HepG2 (cell line): ENCODE results near the gene PHEX. TPM values are rescaled to one million over a fixed set of nuclear protein-coding genes. Genes with fewer than 3 reads are reported as not detected.

ENCODE experiments used
- ATAC-seq: fragments of 200-7000 bp; cut with Tn5 transposase; 3 replicates; pipeline ENCODE4 v1.9.1; 2020; ENCODE audit warnings: mild to moderate bottlenecking, moderate library complexity
- BruUV-seq: library from RNA; stranded (reverse); fragments of 400-500 nt; replicated peaks from 2 replicates; lab custom pipeline; 2021; lab: Mats Ljungman, UMichigan
- CTCF ChIA-PET: fragments of 300-600 bp; formaldehyde crosslinking; extraction: SDS; loops from one replicate; lab custom pipeline; 2021; ENCODE audit warnings: low total read pairs, inconsistent platforms, low intra/inter-chr PET ratio; lab: Yijun Ruan, JAX
- POLR2A ChIA-PET: fragments of 350-600 bp; sonication (Branson Sonifier 250); formaldehyde crosslinking; loops from one replicate; lab custom pipeline; 2020; ENCODE audit warnings: antibody characterized with exemption, inconsistent platforms; lab: Yijun Ruan, JAX
- DNase-seq: peaks from one replicate; pipeline ENCODE4 v3.0.0-alpha.2; 2015; ENCODE audit warnings: low spot score
- FAIRE-seq: peaks from 3 replicates; lab custom pipeline; 2011; peaks lifted over from hg19 to GRCh38; lab: Jason Lieb, UNC
- H2AFZ ChIP-seq: one replicate; pipeline ENCODE4 v1.6.1; 2011; ENCODE audit warnings: low read length, inconsistent platforms
- H3K27ac ChIP-seq: fragments of 300-600 bp; 3 replicates; pipeline ENCODE4 v1.8.0; 2011; ENCODE audit warnings: mixed run types, mild to moderate bottlenecking, mixed read lengths, low read length, inconsistent platforms; ENCODE audit not compliant: insufficient read depth; ENCODE audit errors: extremely low read length
- H3K27me3 ChIP-seq, 2 experiments: fragments of 200-600 bp in 1 of 2; 2 replicates in 1 of 2; 3 replicates in 1 of 2; pipeline versions ENCODE4 v1.6.0 to v1.8.0; 2011; ENCODE audit warnings: low read length in 2 of 2, mild to moderate bottlenecking in 2 of 2, moderate library complexity in 2 of 2, inconsistent platforms in 1 of 2; ENCODE audit not compliant: insufficient read depth in 2 of 2, control insufficient read depth in 1 of 2
- H3K36me3 ChIP-seq, 2 experiments: fragments of 200-600 bp in 1 of 2; replicated peaks in 1 of 2; 2 replicates in 1 of 2; 3 replicates in 1 of 2; pipeline versions ENCODE4 v1.5.1 to v1.8.0; 2011; ENCODE audit warnings: low read length in 2 of 2, inconsistent platforms in 1 of 2; ENCODE audit not compliant: insufficient read depth in 2 of 2, control insufficient read depth in 1 of 2
- H3K4me1 ChIP-seq: 2 replicates; pipeline ENCODE4 v1.5.1; 2012; ENCODE audit warnings: low read length, inconsistent platforms; ENCODE audit not compliant: insufficient read depth
- H3K4me2 ChIP-seq: 2 replicates; pipeline ENCODE4 v1.6.0; 2011; ENCODE audit warnings: low read depth, low read length, inconsistent platforms
- H3K4me3 ChIP-seq, 3 experiments: fragments of 200-600 bp in 1 of 3; sonication (generic), shearing (Covaris generic) in 1 of 3; replicated peaks in 1 of 3; 2 replicates each; pipeline ENCODE4 v1.5.1; 2011 to 2016; ENCODE audit warnings: low read length in 3 of 3, inconsistent platforms in 2 of 3, low read depth in 2 of 3, mild to moderate bottlenecking in 2 of 3, control low read depth in 1 of 3, mixed read lengths in 1 of 3; ENCODE audit not compliant: insufficient read depth in 1 of 3
- H3K79me2 ChIP-seq: one replicate; pipeline ENCODE4 v1.6.1; 2011; ENCODE audit warnings: low read length, inconsistent platforms; ENCODE audit not compliant: insufficient read depth
- H3K9ac ChIP-seq: 2 replicates; pipeline ENCODE4 v1.6.0; 2011; ENCODE audit warnings: mild to moderate bottlenecking, low read depth, low read length, inconsistent platforms; ENCODE audit not compliant: insufficient read depth
- H3K9me3 ChIP-seq: 2 replicates; pipeline ENCODE4 v1.5.1; 2012; ENCODE audit warnings: mild to moderate bottlenecking, low read length
- H4K20me1 ChIP-seq: 2 replicates; pipeline ENCODE4 v1.6.0; 2011; ENCODE audit warnings: inconsistent platforms, mild to moderate bottlenecking, low read length, moderate library complexity; ENCODE audit not compliant: insufficient read depth
- HNRNPUL1 ChIP-seq: fragments of 200-400 bp; formaldehyde crosslinking; IDR thresholded peaks from 2 replicates; pipeline ENCODE4 v1.6.1; 2017; ENCODE audit warnings: low read depth, mild to moderate bottlenecking, low read length, moderate library complexity
- MEIS2 ChIP-seq: sonication (generic); formaldehyde crosslinking; IDR thresholded peaks from 2 replicates; pipeline ENCODE4 v1.9.0; 2021; ENCODE audit warnings: mild to moderate bottlenecking, missing genetic modification reagents
- NR2C2 ChIP-seq: sonication (generic); formaldehyde crosslinking; IDR thresholded peaks from 2 replicates; pipeline ENCODE4 v1.4.0; 2020; ENCODE audit warnings: missing genetic modification reagents, mild to moderate bottlenecking, moderate library complexity, borderline replicate concordance
- RXRB ChIP-seq: IDR thresholded peaks from 2 replicates; pipeline ENCODE4 v1.6.1; 2016; ENCODE audit warnings: borderline replicate concordance, missing genetic modification reagents, missing compliant biosample characterization
- ZIK1 ChIP-seq: sonication (generic); formaldehyde crosslinking; IDR thresholded peaks from 2 replicates; pipeline ENCODE4 v1.5.0; 2020; ENCODE audit warnings: mild to moderate bottlenecking, low read depth, missing genetic modification reagents, borderline replicate concordance
- ZNF543 ChIP-seq: sonication (generic); formaldehyde crosslinking; IDR thresholded peaks from 2 replicates; pipeline ENCODE4 v1.4.0; 2020; ENCODE audit warnings: mild to moderate bottlenecking, missing genetic modification reagents
- WGBS: methylation state at CpG from one replicate; pipeline ENCODE4 v1.1.6; 2017; ENCODE audit warnings: low lambda C conversion rate; 5-methylcytosine and 5-hydroxymethylcytosine counted together
- in situ Hi-C: cut with HindIII; loops from 2 replicates; pipeline ENCODE4 v1.10.0; 2017; ENCODE audit warnings: low pct_unique_long_range_greater_than_20kb; ENCODE audit not compliant: extremely low pct_ligation_motif_present
- intact Hi-C: fragments of 100-400 bp; cut with micrococcal nuclease; formaldehyde crosslinking; loops from one replicate; pipeline ENCODE4 v1.10.0; 2022; ENCODE audit not compliant: unreplicated experiment
- polyA plus RNA-seq, 8 experiments: library from polyadenylated mRNA; depleted of rRNA in 3 of 8; stranded (reverse) in 7 of 8; unstranded in 1 of 8; fragments of >200 nt; fragmentation: Illumina TruSeq in 4 of 8; extraction: Trizol in 4 of 8; gene quantifications; 2 replicates each; pipeline versions ENCODE4 v1.2.1 to v1.2.3, GENCODE V29; 2011 to 2016; ENCODE audit warnings: low read depth in 4 of 8, missing spikeins in 1 of 8, mixed read lengths in 1 of 8; ENCODE audit not compliant: insufficient read depth in 1 of 8
- total RNA-seq, 5 experiments: library from RNA; depleted of rRNA; stranded (reverse); fragments of >200 nt; fragmentation: Illumina TruSeq; extraction: Trizol; gene quantifications; 2 replicates each; pipeline ENCODE4 v1.2.3, GENCODE V29; 2016; ENCODE audit warnings: low read depth in 1 of 5

Gene PHEX
- total and polyA plus RNA-seq, 2 of the 13 experiments (the other 11 are each of a cell fraction or from before 2014, with no cell fraction given) = 0.01 to 0.27 TPM

- H4K20me1 ChIP-seq = no peaks in the 10 kb centered on the region
- DNase-seq (no peak), ATAC-seq (no peak), FAIRE-seq (no peak)
- in situ Hi-C loops = no loop called here
- no TSS peak for BruUV-seq
- intact Hi-C loops = no loop called here
- H3K4me2 ChIP-seq = no peak overlapping the region
- no peak overlapping the region for H3K4me3 ChIP-seq
- no peak overlapping the region for H2AFZ ChIP-seq
- ChIA-PET POLR2A (no interaction called here), CTCF (no interaction called here)
- H3K27ac ChIP-seq = no peak overlapping the region
- TF ChIP-seq ZNF543 = no peak
- TF ChIP-seq RXRB (CRISPR knock-in tag) = no peak
- no peak for TF ChIP-seq NR2C2
- TF ChIP-seq MEIS2 (CRISPR knock-in tag) = no peak
- no peak for TF ChIP-seq HNRNPUL1
- H3K4me1 ChIP-seq = no peaks in the 10 kb centered on the region
- H3K27me3 ChIP-seq = no peaks in the 10 kb centered on the region
- no peaks in the 10 kb centered on the region for H3K79me2 ChIP-seq
- no peaks in the 10 kb centered on the region for H3K36me3 ChIP-seq
- WGBS = 54% methylated on average over 2 of the region's 2 CpGs
- no peak overlapping the region for H3K9ac ChIP-seq
- H3K9me3 ChIP-seq = no peaks in the 10 kb centered on the region
Observed at GRCh38 chrX:22037225-22037624, 5.1 kb downstream of the PHEX start.

- DNase-seq = no peak
- Histone ChIP-seq H3K36me3 (no peaks in the 10 kb centered on the region), H2AFZ (no peak overlapping the region), H3K27ac (no peak overlapping the region), H4K20me1 (no peaks in the 10 kb centered on the region), H3K4me3 (no peak overlapping the region), H3K4me1 (no peaks in the 10 kb centered on the region), H3K27me3 (no peaks in the 10 kb centered on the region), H3K4me2 (no peak overlapping the region), H3K9ac (no peak overlapping the region), H3K79me2 (no peaks in the 10 kb centered on the region), H3K9me3 (no peaks in the 10 kb centered on the region)
- CTCF ChIA-PET = no interaction called here
- POLR2A ChIA-PET = interaction anchor here (0.6 kb wide), 1 partner anchor 227 kb away, joined by 3 read pairs; no protein-coding TSS in a partner anchor
- intact Hi-C loops = no loop called here
- BruUV-seq = no TSS peak
- no peak for FAIRE-seq
- in situ Hi-C loops = no loop called here
- no peak for TF ChIP-seq ZIK1 (CRISPR knock-in tag)
- ATAC-seq = no peak
- 80% methylated on average over 8 of the region's 13 CpGs for WGBS
Observed at GRCh38 chrX:22037911-22038537, 5.9 kb downstream of the PHEX start.
